ENCODE measurements around the gene ZGPAT.

ZGPAT gene

GRCh38 chr20:63753381-63753780 lies 45.5 kb downstream of the ZGPAT start:
- Histone ChIP-seq H3K27me3 (ENCODE audit: insufficient read depth, low read length, poor library complexity, severe bottlenecking) (no peaks in the 10 kb centered on the region), H3K9me3 (ENCODE audit: insufficient read depth, low read depth, low read length) (no peaks in the 10 kb centered on the region), H3F3A (ENCODE audit: low read depth) (no peaks in the 10 kb centered on the region), H3K9me2 (replicated peaks; ENCODE audit: low read depth, low read length) (no peaks in the 10 kb centered on the region), H3K4me1 (ENCODE audit: insufficient read depth, low read length, poor library complexity, severe bottlenecking) (peaks cover 36% of the 10 kb centered on the region), H4K20me1 (ENCODE audit: insufficient read depth, low read length, poor library complexity, severe bottlenecking) (no peaks in the 10 kb centered on the region), H3K4me3 (ENCODE audit: low read length, poor library complexity, severe bottlenecking) (no peak overlapping the region), H3K79me2 (ENCODE audit: insufficient read depth, low read length) (no peaks in the 10 kb centered on the region), H3K4me2 (ENCODE audit: low read depth, low read length, poor library complexity, severe bottlenecking) (no peak overlapping the region), H3K36me3 (ENCODE audit: insufficient read depth, low read length) (no peaks in the 10 kb centered on the region), H2AFZ (ENCODE audit: low read length) (no peak overlapping the region), H3K9ac (ENCODE audit: low read depth, low read length, poor library complexity, severe bottlenecking) (no peak overlapping the region)
- no peak for TF ChIP-seq EZH2phosphoT487 (IDR thresholded peaks at IDR 0.05; ENCODE audit: borderline replicate concordance)
- TF ChIP-seq CTCF (conservative IDR thresholded peaks at IDR 0.05; ENCODE audit: low read length) = no peak

GRCh38 chr20:63754008-63754407 lies 46.2 kb downstream of the ZGPAT start:
- no peak overlapping the region for H3K4me3 ChIP-seq (ENCODE audit: low read length, poor library complexity, severe bottlenecking)
- no peaks in the 10 kb centered on the region for H4K20me1 ChIP-seq (ENCODE audit: insufficient read depth, low read length, poor library complexity, severe bottlenecking)
- no peaks in the 10 kb centered on the region for H3F3A ChIP-seq (ENCODE audit: low read depth)
- H3K4me1 ChIP-seq (ENCODE audit: insufficient read depth, low read length, poor library complexity, severe bottlenecking) = peaks cover 36% of the 10 kb centered on the region
- TF ChIP-seq EZH2phosphoT487 (IDR thresholded peaks at IDR 0.05; ENCODE audit: borderline replicate concordance) (no peak), CTCF (conservative IDR thresholded peaks at IDR 0.05; ENCODE audit: low read length) (no peak)
- no peaks in the 10 kb centered on the region for H3K9me3 ChIP-seq (ENCODE audit: insufficient read depth, low read depth, low read length)
- H3K9me2 ChIP-seq (replicated peaks; ENCODE audit: low read depth, low read length) = no peaks in the 10 kb centered on the region
- H3K79me2 ChIP-seq (ENCODE audit: insufficient read depth, low read length) = no peaks in the 10 kb centered on the region
- no peak overlapping the region for H3K9ac ChIP-seq (ENCODE audit: low read depth, low read length, poor library complexity, severe bottlenecking)
- no peaks in the 10 kb centered on the region for H3K27me3 ChIP-seq (ENCODE audit: insufficient read depth, low read length, poor library complexity, severe bottlenecking)
- H2AFZ ChIP-seq (ENCODE audit: low read length) = no peak overlapping the region
- H3K4me2 ChIP-seq (ENCODE audit: low read depth, low read length, poor library complexity, severe bottlenecking) = no peak overlapping the region
- no peaks in the 10 kb centered on the region for H3K36me3 ChIP-seq (ENCODE audit: insufficient read depth, low read length)

- no peaks in the 10 kb centered on the region for H3K36me3 ChIP-seq (ENCODE audit: insufficient read depth, low read length)
- H3F3A ChIP-seq (ENCODE audit: low read depth) = no peaks in the 10 kb centered on the region
- peaks cover 21% of the 10 kb centered on the region for H3K4me1 ChIP-seq (ENCODE audit: insufficient read depth, low read length, poor library complexity, severe bottlenecking)
- TF ChIP-seq EZH2phosphoT487 (IDR thresholded peaks at IDR 0.05; ENCODE audit: borderline replicate concordance) (no peak), CTCF (conservative IDR thresholded peaks at IDR 0.05; ENCODE audit: low read length) (no peak)
- H3K4me3 ChIP-seq (ENCODE audit: low read length, poor library complexity, severe bottlenecking) = no peak overlapping the region
- no peaks in the 10 kb centered on the region for H3K9me3 ChIP-seq (ENCODE audit: insufficient read depth, low read depth, low read length)
- H3K9me2 ChIP-seq (replicated peaks; ENCODE audit: low read depth, low read length) = no peaks in the 10 kb centered on the region
- no peak overlapping the region for H3K9ac ChIP-seq (ENCODE audit: low read depth, low read length, poor library complexity, severe bottlenecking)
- no peaks in the 10 kb centered on the region for H3K79me2 ChIP-seq (ENCODE audit: insufficient read depth, low read length)
- H3K27me3 ChIP-seq (ENCODE audit: insufficient read depth, low read length, poor library complexity, severe bottlenecking) = no peaks in the 10 kb centered on the region
- H3K4me2 ChIP-seq (ENCODE audit: low read depth, low read length, poor library complexity, severe bottlenecking) = peak overlapping the region; percentile 32
- no peak overlapping the region for H2AFZ ChIP-seq (ENCODE audit: low read length)
- H4K20me1 ChIP-seq (ENCODE audit: insufficient read depth, low read length, poor library complexity, severe bottlenecking) = no peaks in the 10 kb centered on the region
Observed at GRCh38 chr20:63755933-63756647, 48.3 kb downstream of the ZGPAT start.
